H9 (cell line): ENCODE measurements around the gene TP73. TPM values are rescaled to one million over a fixed set of nuclear protein-coding genes. Genes with fewer than 3 reads are reported as not detected.
A peak's percentile ranks its signal among the peaks of the same experiment; 100 is the strongest.

ENCODE experiments used
- DNase-seq: peaks from one replicate; pipeline ENCODE4 v3.0.0-alpha.2; 2017
- H2AFZ ChIP-seq: one replicate; pipeline ENCODE4 v1.6.1; 2013; ENCODE audit warnings: mild to moderate bottlenecking, low read length, control low read depth, moderate library complexity
- H2AK5ac ChIP-seq: 2 replicates; pipeline ENCODE4 v1.6.1; 2013; ENCODE audit warnings: low read length, control low read depth, mixed read lengths; ENCODE audit not compliant: insufficient read length
- H2BK120ac ChIP-seq: one replicate; pipeline ENCODE4 v1.6.1; 2013; ENCODE audit warnings: low read depth, mild to moderate bottlenecking, low read length, control low read depth, inconsistent platforms; ENCODE audit not compliant: poor library complexity, severe bottlenecking
- H2BK12ac ChIP-seq: 2 replicates; pipeline ENCODE4 v1.6.1; 2013; ENCODE audit warnings: low read length, control low read depth, mixed read lengths, low read depth; ENCODE audit not compliant: insufficient read length
- H2BK15ac ChIP-seq: 2 replicates; pipeline ENCODE4 v1.6.1; 2013; ENCODE audit warnings: low read depth, low read length, control low read depth
- H2BK20ac ChIP-seq: one replicate; pipeline ENCODE4 v1.6.1; 2013; ENCODE audit warnings: low read depth, mild to moderate bottlenecking, low read length, control low read depth, inconsistent platforms; ENCODE audit not compliant: poor library complexity, severe bottlenecking
- H2BK5ac ChIP-seq: 2 replicates; pipeline ENCODE4 v1.6.1; 2013; ENCODE audit warnings: low read length, control low read depth, mixed read lengths; ENCODE audit not compliant: insufficient read length
- H3K14ac ChIP-seq: 2 replicates; pipeline ENCODE4 v1.6.1; 2013; ENCODE audit warnings: low read length, control low read depth; ENCODE audit not compliant: insufficient read depth
- H3K18ac ChIP-seq: 2 replicates; pipeline ENCODE4 v1.6.1; 2013; ENCODE audit warnings: low read depth, mild to moderate bottlenecking, mixed read lengths, low read length, control low read depth; ENCODE audit not compliant: insufficient read length
- H3K23ac ChIP-seq: 2 replicates; pipeline ENCODE4 v1.6.1; 2013; ENCODE audit warnings: low read length, control low read depth, mixed read lengths, low read depth; ENCODE audit not compliant: insufficient read length
- H3K23me2 ChIP-seq: 2 replicates; pipeline ENCODE4 v1.6.1; 2013; ENCODE audit warnings: low read depth, mild to moderate bottlenecking, mixed read lengths, low read length, control low read depth; ENCODE audit not compliant: insufficient read length, poor library complexity, severe bottlenecking
- H3K27ac ChIP-seq: 2 replicates; pipeline ENCODE4 v1.5.1; 2013; ENCODE audit warnings: low read length, control low read depth, mixed read lengths, low read depth; ENCODE audit not compliant: insufficient read length
- H3K27me3 ChIP-seq: 2 replicates; pipeline ENCODE4 v1.6.1; 2013; ENCODE audit warnings: low read length, control low read depth, inconsistent platforms; ENCODE audit not compliant: insufficient read depth
- H3K4ac ChIP-seq: 2 replicates; pipeline ENCODE4 v1.6.1; 2013; ENCODE audit warnings: low read depth, mild to moderate bottlenecking, control low read depth, inconsistent platforms, low read length, moderate library complexity
- H3K4me1 ChIP-seq: 2 replicates; pipeline ENCODE4 v1.6.1; 2013; ENCODE audit warnings: low read length, control low read depth, inconsistent platforms; ENCODE audit not compliant: insufficient read depth
- H3K4me2 ChIP-seq: 2 replicates; pipeline ENCODE4 v1.6.1; 2013; ENCODE audit warnings: low read length, control low read depth, mixed read lengths; ENCODE audit not compliant: insufficient read length, insufficient read depth
- H3K56ac ChIP-seq: 2 replicates; pipeline ENCODE4 v1.6.1; 2013; ENCODE audit warnings: low read depth, mild to moderate bottlenecking, mixed read lengths, low read length, control low read depth; ENCODE audit not compliant: insufficient read length
- H3K79me1 ChIP-seq: 2 replicates; pipeline ENCODE4 v1.6.1; 2013; ENCODE audit warnings: low read depth, mild to moderate bottlenecking, moderate library complexity, low read length, control low read depth, inconsistent platforms; ENCODE audit not compliant: insufficient read depth, poor library complexity, severe bottlenecking
- H3K79me2 ChIP-seq: 2 replicates; pipeline ENCODE4 v1.6.1; 2013; ENCODE audit warnings: low read length, control low read depth, inconsistent platforms; ENCODE audit not compliant: insufficient read depth
- H3K9ac ChIP-seq: 2 replicates; pipeline ENCODE4 v1.6.1; 2013; ENCODE audit warnings: low read length, control low read depth, mixed read lengths; ENCODE audit not compliant: insufficient read length; ENCODE audit errors: extremely low read depth
- H3K9me3 ChIP-seq: one replicate; pipeline ENCODE4 v1.6.1; 2013; ENCODE audit warnings: low read depth, low read length, inconsistent platforms; ENCODE audit not compliant: control insufficient read depth
- H3T11ph ChIP-seq: one replicate; pipeline ENCODE4 v1.6.1; 2013; ENCODE audit warnings: mild to moderate bottlenecking, low read length, control low read depth, inconsistent platforms
- H4K20me1 ChIP-seq: one replicate; pipeline ENCODE4 v1.6.1; 2013; ENCODE audit not compliant: control insufficient read depth, insufficient read length, insufficient read depth
- H4K5ac ChIP-seq: 2 replicates; pipeline ENCODE4 v1.6.1; 2013; ENCODE audit warnings: low read depth, mild to moderate bottlenecking, mixed read lengths, low read length, control low read depth; ENCODE audit not compliant: insufficient read length
- H4K8ac ChIP-seq: replicated peaks from 2 replicates; pipeline ENCODE4 v1.6.1; 2013; ENCODE audit warnings: low read length, control low read depth, mixed read lengths, low read depth; ENCODE audit not compliant: insufficient read length
- H4K91ac ChIP-seq: 2 replicates; pipeline ENCODE4 v1.6.1; 2013; ENCODE audit warnings: low read depth, mild to moderate bottlenecking, moderate library complexity, mixed read lengths, low read length, control low read depth; ENCODE audit not compliant: insufficient read length
- H3K27ac Mint-ChIP-seq, 3 experiments: 2 replicates in 2 of 3; 3 replicates in 1 of 3; pipeline ENCODE4 v1.8.0; 2020 to 2021; ENCODE audit warnings: mixed read lengths in 3 of 3, mild to moderate bottlenecking in 1 of 3, moderate library complexity in 1 of 3
- H3K27me3 Mint-ChIP-seq: 2 replicates; pipeline ENCODE4 v1.8.0; 2021; ENCODE audit warnings: low read depth, mild to moderate bottlenecking, moderate library complexity, mixed read lengths
- H3K36me3 Mint-ChIP-seq, 3 experiments: 2 replicates in 2 of 3; 3 replicates in 1 of 3; pipeline ENCODE4 v1.8.0; 2020 to 2021; ENCODE audit warnings: low read depth in 3 of 3, mixed read lengths in 3 of 3; ENCODE audit not compliant: insufficient read depth in 1 of 3
- H3K4me1 Mint-ChIP-seq, 2 experiments: 2 replicates each; pipeline ENCODE4 v1.8.0; 2020; ENCODE audit warnings: mixed read lengths in 2 of 2
- H3K4me3 Mint-ChIP-seq, 2 experiments: 2 replicates in 1 of 2; 3 replicates in 1 of 2; pipeline ENCODE4 v1.8.0; 2020 to 2021; ENCODE audit warnings: mild to moderate bottlenecking in 2 of 2, mixed read lengths in 2 of 2, moderate library complexity in 1 of 2
- H3K9me3 Mint-ChIP-seq, 2 experiments: 2 replicates in 1 of 2; 3 replicates in 1 of 2; pipeline ENCODE4 v1.8.0; 2020; ENCODE audit warnings: mild to moderate bottlenecking in 2 of 2, mixed read lengths in 2 of 2, moderate library complexity in 1 of 2
- WGBS: extraction: QIAGEN DNeasy Blood & Tissue Kit; methylation state at CpG from one replicate; pipeline ENCODE4 v1.1.7; 2013; ENCODE audit warnings: missing lambda C conversion rate, low lambda C conversion rate, mixed read lengths; ENCODE audit not compliant: insufficient read length; ENCODE audit errors: extremely low coverage; 5-methylcytosine and 5-hydroxymethylcytosine counted together
- total RNA-seq: library from RNA; stranded (reverse); gene quantifications from 2 replicates; pipeline ENCODE4 v1.2.1, GENCODE V29; 2021
- TF ChIP-seq, protein P1 (sequence below): fragments of 200-600 bp; sonication (generic); conservative IDR thresholded peaks from 3 replicates; pipeline ENCODE4 v1.8.0; 2021; ENCODE audit warnings: antibody characterized with exemption, mild to moderate bottlenecking

Gene TP73
- total RNA-seq, 1 experiment from 2014 or later: 4.7 TPM

DNA sequence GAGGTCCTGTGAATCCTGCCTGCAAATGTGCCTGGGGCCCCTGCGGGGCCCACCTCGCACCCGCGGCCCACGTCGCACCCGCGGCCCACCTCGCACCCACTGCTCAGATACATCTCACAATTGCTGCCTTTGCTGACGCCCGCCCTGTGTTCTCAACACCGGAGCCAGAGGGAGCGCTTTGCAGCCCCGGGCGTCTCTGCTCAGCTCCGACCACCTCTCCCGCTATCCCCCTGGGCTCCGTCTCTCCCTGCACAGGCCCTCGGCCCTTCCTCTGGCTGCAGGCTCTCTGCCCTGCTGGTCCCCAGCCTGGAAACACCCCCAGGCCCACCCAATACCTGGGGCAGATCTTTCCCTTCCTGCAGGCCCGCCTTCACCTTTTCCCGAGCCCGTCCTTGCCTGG lies 44.8 kb downstream of the TP73 start:
- Histone ChIP-seq H4K5ac (no peak overlapping the region), H3K4ac (no peak overlapping the region), H3K9ac (no peak overlapping the region), H2AK5ac (no peak overlapping the region), H3K27me3 (no peaks in the 10 kb centered on the region; the same call in 1 of the 2 replicates), H3T11ph (no peak overlapping the region), H2BK5ac (no peak overlapping the region), H2AFZ (no peak overlapping the region), H3K4me2 (no peak overlapping the region), H3K4me1 (no peaks in the 10 kb centered on the region), H3K79me2 (no peaks in the 10 kb centered on the region), H2BK12ac (no peak overlapping the region), H2BK20ac (no peak overlapping the region), H3K23me2 (no peaks in the 10 kb centered on the region), H4K8ac (no peak overlapping the region), H3K23ac (no peak overlapping the region), H2BK15ac (no peak overlapping the region), H3K18ac (no peak overlapping the region), H3K14ac (no peak overlapping the region), H3K9me3 (no peaks in the 10 kb centered on the region), H4K91ac (no peak overlapping the region), H3K79me1 (no peaks in the 10 kb centered on the region), H3K27ac (no peak overlapping the region), H3K56ac (no peak overlapping the region), H2BK120ac (no peak overlapping the region), H4K20me1 (no peaks in the 10 kb centered on the region)
- peaks cover 0 to 2% (median 1%) of the 10 kb centered on the region in 3 experiments; a peak in 2 of 7 replicates for H3K36me3 Mint-ChIP-seq
- no peak overlapping the region for H3K4me3 Mint-ChIP-seq
- H3K27ac Mint-ChIP-seq: 0 out of 7 replicates have a peak overlapping the region, but pooled peaks of 1 of the 3 experiments have one; percentile 16
- peaks cover 4 to 26% of the 10 kb centered on the region in 2 experiments for H3K4me1 Mint-ChIP-seq
- H3K9me3 Mint-ChIP-seq: peaks cover 2 to 4% of the 10 kb centered on the region in 2 experiments; a peak in 4 of 5 replicates
- H3K27me3 Mint-ChIP-seq: peaks cover 38% of the 10 kb centered on the region
- no peak for DNase-seq
- WGBS: no CpG with 5 or more reads among the region's 22 CpGs
- TF ChIP-seq, protein P1, sequence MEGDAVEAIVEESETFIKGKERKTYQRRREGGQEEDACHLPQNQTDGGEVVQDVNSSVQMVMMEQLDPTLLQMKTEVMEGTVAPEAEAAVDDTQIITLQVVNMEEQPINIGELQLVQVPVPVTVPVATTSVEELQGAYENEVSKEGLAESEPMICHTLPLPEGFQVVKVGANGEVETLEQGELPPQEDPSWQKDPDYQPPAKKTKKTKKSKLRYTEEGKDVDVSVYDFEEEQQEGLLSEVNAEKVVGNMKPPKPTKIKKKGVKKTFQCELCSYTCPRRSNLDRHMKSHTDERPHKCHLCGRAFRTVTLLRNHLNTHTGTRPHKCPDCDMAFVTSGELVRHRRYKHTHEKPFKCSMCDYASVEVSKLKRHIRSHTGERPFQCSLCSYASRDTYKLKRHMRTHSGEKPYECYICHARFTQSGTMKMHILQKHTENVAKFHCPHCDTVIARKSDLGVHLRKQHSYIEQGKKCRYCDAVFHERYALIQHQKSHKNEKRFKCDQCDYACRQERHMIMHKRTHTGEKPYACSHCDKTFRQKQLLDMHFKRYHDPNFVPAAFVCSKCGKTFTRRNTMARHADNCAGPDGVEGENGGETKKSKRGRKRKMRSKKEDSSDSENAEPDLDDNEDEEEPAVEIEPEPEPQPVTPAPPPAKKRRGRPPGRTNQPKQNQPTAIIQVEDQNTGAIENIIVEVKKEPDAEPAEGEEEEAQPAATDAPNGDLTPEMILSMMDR: no peak
